Measurements from ENCODE around the gene KLF11.

GRCh38 chr2:10006236-10007161 lies 36.9 kb upstream of the KLF11 start:
- TF ChIP-seq CTCF (IDR thresholded peaks at IDR 0.05) (no peak), POLR2A (IDR thresholded peaks at IDR 0.05) (no peak)
